ENCODE measurements around the gene PITPNM1. TPM values are rescaled to one million over a fixed set of nuclear protein-coding genes. Genes with fewer than 3 reads are reported as not detected.

Gene PITPNM1
- total RNA-seq, 3 donors from 2014 or later (not counting 1 experiment from before 2014, with no cell fraction given), result 99.9 to 135 (median 123) TPM

- 3% methylated on average over 101 of the region's 101 CpGs for WGBS (ENCODE audit: insufficient coverage)
- peaks cover 40 to 63% of the 10 kb centered on the region in 2 donors for H3K4me1 Mint-ChIP-seq
- H3K27me3 ChIP-seq (ENCODE audit: control insufficient read depth, insufficient read depth, low read length), result no peaks in the 10 kb centered on the region
- ATAC-seq (no peak), DNase-seq (peak; percentile 47 to 60)
- no peaks in the 10 kb centered on the region for H3K9me3 ChIP-seq (ENCODE audit: control insufficient read depth, insufficient read depth, low read length)
- peak overlapping the region; percentile 92 for H3K4me3 Mint-ChIP-seq
- no peaks in the 10 kb centered on the region for H3K9me3 Mint-ChIP-seq
- H3K27ac Mint-ChIP-seq, result peak overlapping the region; percentile 95 to 97
- peaks cover 43% of the 10 kb centered on the region for H3K4me1 ChIP-seq (ENCODE audit: control insufficient read depth, insufficient read depth, low read length)
- H3K27ac ChIP-seq (ENCODE audit: low read length), result peak overlapping the region; percentile 75
- intact Hi-C loops (cut with micrococcal nuclease), result loop anchor here (2.0 to 10.0 kb wide), 2 partner anchors 19 to 111 kb away; no protein-coding TSS in a partner anchor
- H3K4me3 ChIP-seq (ENCODE audit: low read length), result peak overlapping the region; percentile 65
- H3K36me3 Mint-ChIP-seq, result peaks cover 7% of the 10 kb centered on the region
- TF ChIP-seq CTCF (IDR thresholded peaks at IDR 0.05), result no peak
- H3K27me3 Mint-ChIP-seq (ENCODE audit: low read depth in 2 of 2), result no peaks in the 10 kb centered on the region
- H3K36me3 ChIP-seq (ENCODE audit: control insufficient read depth, insufficient read depth, low read length), result peaks cover 37% of the 10 kb centered on the region
Measured at GRCh38 chr11:67504005-67504949, 886 bp downstream of the PITPNM1 start.

GRCh38 chr11:67503119-67504004, 1.8 kb downstream of the PITPNM1 start:
- intact Hi-C loops (cut with micrococcal nuclease), result loop anchor here (2.0 to 10.0 kb wide), 2 partner anchors 19 to 111 kb away; no protein-coding TSS in a partner anchor
- ATAC-seq (no peak), DNase-seq (no peak)
- Mint-ChIP-seq H3K36me3 (peaks cover 7% of the 10 kb centered on the region), H3K27me3 (ENCODE audit: low read depth in 2 of 2) (no peaks in the 10 kb centered on the region), H3K9me3 (no peaks in the 10 kb centered on the region), H3K27ac (peak overlapping the region; percentile 37 to 67), H3K4me1 (peaks cover 40 to 54% of the 10 kb centered on the region in 2 donors), H3K4me3 (peak overlapping the region; percentile 62)
- WGBS (ENCODE audit: insufficient coverage), result 87% methylated on average over 19 of the region's 19 CpGs
- Histone ChIP-seq H3K36me3 (ENCODE audit: control insufficient read depth, insufficient read depth, low read length) (peaks cover 46% of the 10 kb centered on the region), H3K4me3 (ENCODE audit: low read length) (no peak overlapping the region), H3K4me1 (ENCODE audit: control insufficient read depth, insufficient read depth, low read length) (peaks cover 37% of the 10 kb centered on the region), H3K27ac (ENCODE audit: low read length) (no peak overlapping the region), H3K27me3 (ENCODE audit: control insufficient read depth, insufficient read depth, low read length) (no peaks in the 10 kb centered on the region), H3K9me3 (ENCODE audit: control insufficient read depth, insufficient read depth, low read length) (no peaks in the 10 kb centered on the region)
- TF ChIP-seq CTCF (IDR thresholded peaks at IDR 0.05), result no peak

- Mint-ChIP-seq H3K4me3 (peak overlapping the region; percentile 62), H3K9me3 (no peaks in the 10 kb centered on the region), H3K27ac (peak overlapping the region; percentile 37 to 67), H3K27me3 (ENCODE audit: low read depth in 2 of 2) (no peaks in the 10 kb centered on the region), H3K4me1 (peaks cover 36 to 50% of the 10 kb centered on the region in 2 donors), H3K36me3 (peaks cover 7% of the 10 kb centered on the region)
- intact Hi-C loops (cut with micrococcal nuclease), result loop anchor here (10.0 kb wide), 1 partner anchor 112 kb away; no protein-coding TSS in a partner anchor
- Histone ChIP-seq H3K9me3 (ENCODE audit: control insufficient read depth, insufficient read depth, low read length) (no peaks in the 10 kb centered on the region), H3K4me3 (ENCODE audit: low read length) (no peak overlapping the region), H3K36me3 (ENCODE audit: control insufficient read depth, insufficient read depth, low read length) (peaks cover 55% of the 10 kb centered on the region), H3K27ac (ENCODE audit: low read length) (no peak overlapping the region), H3K4me1 (ENCODE audit: control insufficient read depth, insufficient read depth, low read length) (peaks cover 32% of the 10 kb centered on the region), H3K27me3 (ENCODE audit: control insufficient read depth, insufficient read depth, low read length) (no peaks in the 10 kb centered on the region)
- no peak for ATAC-seq
- no peak for TF ChIP-seq CTCF (IDR thresholded peaks at IDR 0.05)
- no peak for DNase-seq
- WGBS (ENCODE audit: insufficient coverage), result 98% methylated on average over 18 of the region's 18 CpGs
Measured at GRCh38 chr11:67502328-67502979, 2.7 kb downstream of the PITPNM1 start.
